Activated T-helper 17 cell treated with anti-CD3 and anti-CD28 coated beads, Interleukin-2, amount 50 U/mL, for 72 hours (primary cell): ENCODE results near the gene NPW. TPM values are rescaled to one million over a fixed set of nuclear protein-coding genes. Genes with fewer than 3 reads are reported as not detected.
"Not testable (repeated sequence)": the region's sequence is repeated elsewhere in the genome, so short reads cannot be mapped to it uniquely, and the experiment has no call there.

ENCODE experiments used
- ATAC-seq: fragments of 150-1000 bp; cut with Tn5 transposase; replicated peaks from 2 replicates; pipeline ENCODE4 v1.10.0; 2021; ENCODE audit warnings: mild to moderate bottlenecking, moderate library complexity
- H3K27ac Mint-ChIP-seq: one replicate; pipeline ENCODE4 v1.8.0; 2022; ENCODE audit warnings: mixed read lengths
- H3K27me3 Mint-ChIP-seq: one replicate; pipeline ENCODE4 v1.8.0; 2022; ENCODE audit warnings: mixed read lengths
- H3K36me3 Mint-ChIP-seq: one replicate; pipeline ENCODE4 v1.8.0; 2022; ENCODE audit warnings: low read depth, mild to moderate bottlenecking, mixed read lengths
- H3K4me1 Mint-ChIP-seq: one replicate; pipeline ENCODE4 v1.8.0; 2022; ENCODE audit warnings: mixed read lengths
- H3K4me3 Mint-ChIP-seq: one replicate; pipeline ENCODE4 v1.8.0; 2022; ENCODE audit warnings: mild to moderate bottlenecking, mixed read lengths
- H3K9me3 Mint-ChIP-seq: one replicate; pipeline ENCODE4 v1.8.0; 2022; ENCODE audit warnings: mixed read lengths
- total RNA-seq, 2 donors: library from RNA; stranded (reverse); gene quantifications; one replicate each; pipeline ENCODE4 v1.2.3, GENCODE V29; 2022

NPW gene
- total RNA-seq, 2 donors from 2014 or later = 2.8 TPM; not detected in 1

DNA sequence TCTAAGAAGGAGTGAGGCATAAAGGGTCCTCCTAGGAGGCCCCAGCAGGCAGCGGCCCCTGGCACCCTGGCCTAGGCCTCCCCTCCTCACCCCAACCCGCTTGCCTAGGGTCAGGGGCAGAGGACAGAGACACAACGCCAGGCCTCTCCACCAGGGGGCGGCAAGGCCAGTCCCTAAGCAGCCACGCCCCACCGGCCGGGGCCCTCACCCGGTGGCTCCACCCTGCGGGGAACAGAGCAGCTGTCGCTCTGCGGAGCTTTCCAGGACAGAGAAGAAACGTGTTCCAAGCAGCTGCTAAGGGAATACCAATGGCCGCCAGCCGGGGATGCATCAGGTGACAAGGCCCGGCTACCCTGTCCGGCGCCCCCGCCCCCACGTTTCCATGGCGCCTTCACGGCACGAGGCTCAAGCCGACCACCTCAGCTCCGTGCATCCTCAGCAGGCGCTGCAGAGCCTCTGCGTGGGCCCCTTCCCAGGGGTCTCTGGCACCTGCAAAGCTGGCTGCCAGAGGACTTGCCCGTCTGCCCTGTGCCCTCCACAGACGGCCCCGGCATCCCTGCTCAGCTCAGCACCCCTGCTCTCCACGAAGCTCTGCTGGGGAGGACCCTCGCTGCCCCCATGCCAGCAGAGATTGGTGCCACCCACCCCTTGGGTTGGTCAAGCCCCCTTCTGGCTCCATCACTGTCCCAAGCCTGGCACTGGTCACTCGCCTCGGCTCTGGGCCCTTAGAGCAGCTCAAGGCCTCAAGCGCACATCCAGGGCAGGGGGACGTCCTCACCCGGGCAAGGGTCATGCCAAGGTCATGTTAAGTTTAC, 15.6 kb upstream of the NPW start:
- peaks cover 45% of the 10 kb centered on the region for H3K36me3 Mint-ChIP-seq
- no peak overlapping the region for H3K27ac Mint-ChIP-seq
- no peaks in the 10 kb centered on the region for H3K27me3 Mint-ChIP-seq
- ATAC-seq = peak; percentile 95
- no peak overlapping the region for H3K4me3 Mint-ChIP-seq
- no peaks in the 10 kb centered on the region for H3K9me3 Mint-ChIP-seq
- peaks cover 20% of the 10 kb centered on the region for H3K4me1 Mint-ChIP-seq

DNA sequence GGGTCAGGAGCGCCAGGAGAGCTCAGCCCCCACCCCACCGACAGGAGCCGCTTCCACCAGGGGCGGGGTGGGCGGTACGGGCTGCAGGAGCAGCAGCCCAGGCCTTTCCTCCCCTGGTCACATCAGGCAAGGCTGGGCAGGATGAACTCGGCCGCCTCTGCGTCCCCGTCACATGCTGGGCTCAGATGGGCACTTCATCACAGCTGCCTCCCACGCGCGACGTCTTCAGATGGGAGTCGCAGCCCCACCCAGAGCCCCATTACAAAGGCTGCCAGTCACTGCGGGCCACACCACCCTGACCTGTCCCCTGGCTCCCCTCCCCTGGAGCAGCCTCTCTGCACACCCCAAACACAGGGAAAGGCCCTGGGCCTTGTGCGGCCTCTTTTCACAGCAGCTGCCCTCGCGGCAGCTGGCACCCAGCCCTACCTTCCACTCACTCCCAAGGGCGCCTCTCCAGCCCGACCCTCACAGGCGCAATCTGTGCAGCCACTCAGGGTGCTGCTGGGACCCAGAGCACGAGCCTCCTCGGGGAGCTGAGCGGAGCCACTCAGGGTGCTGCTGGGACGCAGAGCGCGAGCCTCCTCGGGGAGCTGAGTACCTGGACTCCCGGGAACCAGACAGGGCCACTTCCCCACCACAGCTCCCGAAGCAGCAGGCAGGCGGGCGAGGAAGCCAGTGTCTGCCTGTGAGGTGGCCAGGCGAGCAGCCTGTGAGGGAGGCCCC, 14.6 kb upstream of the NPW start:
- Mint-ChIP-seq H3K4me1 (peaks cover 20% of the 10 kb centered on the region), H3K27ac (no peak overlapping the region), H3K9me3 (no peaks in the 10 kb centered on the region), H3K4me3 (no peak overlapping the region), H3K27me3 (no peaks in the 10 kb centered on the region), H3K36me3 (peaks cover 45% of the 10 kb centered on the region)
- ATAC-seq = no peak

- Mint-ChIP-seq H3K9me3 (no peaks in the 10 kb centered on the region), H3K4me1 (peaks cover 20% of the 10 kb centered on the region), H3K27ac (peak overlapping the region; percentile 52), H3K27me3 (no peaks in the 10 kb centered on the region), H3K4me3 (no peak overlapping the region), H3K36me3 (peaks cover 41% of the 10 kb centered on the region)
- ATAC-seq = no peak
Measured at GRCh38 chr16:2005646-2006045, 13.9 kb upstream of the NPW start.

DNA sequence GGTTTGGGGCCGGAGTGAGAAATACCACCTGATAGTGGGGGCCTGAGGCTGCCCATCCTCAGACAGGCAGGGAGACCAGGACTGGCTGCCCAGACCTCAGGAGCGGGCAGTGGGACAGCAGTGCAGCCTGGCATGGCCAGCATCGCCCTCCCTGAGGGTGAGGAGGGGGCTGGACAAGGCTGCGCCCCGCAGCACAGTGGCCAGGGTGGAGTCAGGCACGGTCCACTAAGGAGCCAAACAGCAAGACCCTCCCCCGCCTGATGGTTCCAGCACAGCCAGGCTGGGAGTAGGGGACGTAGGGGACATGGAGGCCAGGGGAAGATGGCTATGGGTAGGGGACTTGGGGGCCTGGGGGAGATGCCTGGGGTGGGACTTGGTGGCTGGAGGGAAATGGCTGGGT, 13.3 kb upstream of the NPW start:
- no peaks in the 10 kb centered on the region for H3K9me3 Mint-ChIP-seq
- peak overlapping the region; percentile 91 for H3K4me3 Mint-ChIP-seq
- H3K4me1 Mint-ChIP-seq = peaks cover 20% of the 10 kb centered on the region
- H3K36me3 Mint-ChIP-seq = peaks cover 34% of the 10 kb centered on the region
- no peaks in the 10 kb centered on the region for H3K27me3 Mint-ChIP-seq
- H3K27ac Mint-ChIP-seq = peak overlapping the region; percentile 52
- ATAC-seq = no peak

GRCh38 chr16:2007081-2007836, 12.3 kb upstream of the NPW start:
- H3K27me3 Mint-ChIP-seq = no peaks in the 10 kb centered on the region
- no peak for ATAC-seq
- peak overlapping the region; percentile 93 for H3K27ac Mint-ChIP-seq
- peaks cover 27% of the 10 kb centered on the region for H3K36me3 Mint-ChIP-seq
- peak overlapping the region; percentile 91 for H3K4me3 Mint-ChIP-seq
- no peaks in the 10 kb centered on the region for H3K9me3 Mint-ChIP-seq
- peaks cover 20% of the 10 kb centered on the region for H3K4me1 Mint-ChIP-seq

- Mint-ChIP-seq H3K9me3 (no peaks in the 10 kb centered on the region), H3K36me3 (peaks cover 23% of the 10 kb centered on the region), H3K27ac (peak overlapping the region; percentile 93), H3K4me3 (peak overlapping the region; percentile 91), H3K27me3 (no peaks in the 10 kb centered on the region), H3K4me1 (peaks cover 20% of the 10 kb centered on the region)
- no peak for ATAC-seq
Measured at GRCh38 chr16:2008009-2008526, 11.5 kb upstream of the NPW start.

DNA sequence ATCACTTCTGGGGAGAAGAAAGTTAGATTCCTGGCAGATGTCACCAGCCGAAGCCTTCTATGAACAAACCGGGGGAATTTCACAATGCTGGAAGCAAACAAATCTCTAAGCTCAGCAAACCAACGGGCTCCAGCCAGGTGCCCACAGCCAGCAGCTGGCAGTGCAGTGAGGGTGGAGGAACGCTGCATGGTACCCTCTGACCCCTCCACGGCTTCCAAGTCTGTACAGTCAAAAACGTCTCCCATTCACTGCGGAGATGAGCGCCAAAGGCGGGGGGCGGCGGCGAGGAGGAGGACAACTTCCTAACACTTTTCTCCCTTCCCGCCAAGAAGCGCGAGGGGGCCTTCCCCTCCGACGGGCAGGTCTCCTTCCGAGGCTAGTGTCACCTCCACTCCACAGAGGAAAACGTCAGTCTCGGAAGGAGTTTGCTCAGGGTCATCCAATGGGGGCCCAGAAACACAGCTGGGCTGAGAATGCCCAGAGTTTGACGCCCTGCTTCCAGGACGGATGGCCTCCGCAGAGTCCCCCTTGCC, 10.9 kb upstream of the NPW start:
- H3K4me1 Mint-ChIP-seq = peaks cover 20% of the 10 kb centered on the region
- no peaks in the 10 kb centered on the region for H3K9me3 Mint-ChIP-seq
- peak overlapping the region; percentile 91 for H3K4me3 Mint-ChIP-seq
- ATAC-seq = no peak
- H3K27me3 Mint-ChIP-seq = no peaks in the 10 kb centered on the region
- peak overlapping the region; percentile 93 for H3K27ac Mint-ChIP-seq
- peaks cover 23% of the 10 kb centered on the region for H3K36me3 Mint-ChIP-seq

DNA sequence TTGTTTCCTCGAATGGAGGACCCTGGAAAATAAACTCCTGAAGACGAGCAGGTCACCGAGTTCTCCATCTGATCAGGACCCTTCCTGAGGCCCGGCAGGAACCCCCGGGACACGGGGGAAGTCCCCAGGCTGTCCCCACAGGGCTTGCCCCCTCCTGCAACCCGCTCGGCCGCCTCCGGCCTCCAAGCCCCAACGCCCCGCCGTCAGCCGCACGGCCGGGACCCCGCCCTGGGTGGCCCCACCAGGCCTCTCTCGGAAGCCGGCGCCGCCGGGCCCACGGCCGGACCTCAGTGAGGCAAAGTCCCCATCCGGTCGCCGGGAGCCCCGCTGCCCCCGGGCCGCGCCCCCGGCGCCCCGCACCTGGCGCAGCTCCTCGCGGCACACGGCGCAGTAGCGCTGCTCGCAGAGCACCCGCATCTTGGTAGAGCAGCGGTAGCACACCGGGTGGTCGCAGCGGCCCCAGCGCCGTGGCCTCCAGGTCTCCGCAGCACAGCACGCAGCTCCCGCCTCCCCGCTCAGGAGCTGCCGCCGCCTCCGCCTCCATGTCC, 10.3 kb upstream of the NPW start:
- H3K9me3 Mint-ChIP-seq = no peaks in the 10 kb centered on the region

DNA sequence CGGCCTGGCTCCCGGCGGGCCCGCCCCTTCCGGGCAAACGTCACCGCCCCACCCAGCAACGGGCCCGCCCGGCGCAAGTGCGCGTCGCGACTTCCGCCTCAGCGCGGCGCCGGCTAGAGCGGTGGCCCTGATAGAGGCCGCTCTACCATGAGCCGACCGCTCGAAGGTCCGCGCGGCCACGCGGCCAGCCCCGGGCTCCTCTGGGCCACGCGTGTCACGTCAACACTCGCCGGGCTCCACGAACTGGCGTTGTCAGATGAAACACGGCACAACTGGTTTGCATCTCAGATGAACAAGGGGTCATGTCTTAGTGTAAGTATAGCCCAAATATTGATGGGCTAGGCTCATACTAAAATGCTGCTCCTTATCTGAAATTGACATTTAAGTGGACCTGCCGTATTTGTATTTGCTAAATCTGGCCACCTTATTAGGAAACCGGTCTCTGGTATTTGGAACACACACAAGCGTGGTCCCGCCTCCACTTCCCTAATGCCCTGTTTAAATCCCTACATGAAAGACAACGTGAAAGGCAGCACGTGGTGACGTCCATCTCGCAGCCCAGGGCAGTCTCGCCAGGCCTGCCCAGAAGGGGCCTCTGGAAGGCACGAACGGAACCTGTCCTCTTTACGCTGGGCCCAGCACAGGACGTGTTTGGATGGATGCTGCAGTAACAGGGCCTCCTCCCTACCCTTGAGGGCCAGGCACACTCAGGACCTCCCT, 9.6 kb upstream of the NPW start, which contains the start of gene ZNF598:
ZNF598 (minus strand) TSS at position 31 of the 720 bp plus-strand sequence.
- peak; percentile 99 for ATAC-seq
- peak within 1 kb of the TSS; percentile 93 for H3K27ac Mint-ChIP-seq
- H3K36me3 Mint-ChIP-seq = peaks cover 23% of the 10 kb centered on the region
- H3K4me3 Mint-ChIP-seq = peak within 1 kb of the TSS; percentile 94
- peaks cover 20% of the 10 kb centered on the region for H3K4me1 Mint-ChIP-seq
- no peaks in the 10 kb centered on the region for H3K9me3 Mint-ChIP-seq
- H3K27me3 Mint-ChIP-seq = no peaks in the 10 kb centered on the region

More for the DNA sequence above, 10.3 kb upstream of the NPW start:
- peaks cover 20% of the 10 kb centered on the region for H3K4me1 Mint-ChIP-seq
- peak overlapping the region; percentile 93 for H3K27ac Mint-ChIP-seq
- H3K36me3 Mint-ChIP-seq = peaks cover 23% of the 10 kb centered on the region
- ATAC-seq = peak; percentile 37
- H3K4me3 Mint-ChIP-seq = peak overlapping the region; percentile 91
- H3K27me3 Mint-ChIP-seq = no peaks in the 10 kb centered on the region

- H3K4me3 Mint-ChIP-seq, H3K27me3 Mint-ChIP-seq, H3K27ac Mint-ChIP-seq, ATAC-seq, H3K9me3 Mint-ChIP-seq: not testable (repeated sequence)
- peaks cover 14% of the 10 kb centered on the region for H3K4me1 Mint-ChIP-seq
- H3K36me3 Mint-ChIP-seq = peaks cover 20% of the 10 kb centered on the region
Measured at GRCh38 chr16:2011726-2012125, 7.9 kb upstream of the NPW start.

DNA sequence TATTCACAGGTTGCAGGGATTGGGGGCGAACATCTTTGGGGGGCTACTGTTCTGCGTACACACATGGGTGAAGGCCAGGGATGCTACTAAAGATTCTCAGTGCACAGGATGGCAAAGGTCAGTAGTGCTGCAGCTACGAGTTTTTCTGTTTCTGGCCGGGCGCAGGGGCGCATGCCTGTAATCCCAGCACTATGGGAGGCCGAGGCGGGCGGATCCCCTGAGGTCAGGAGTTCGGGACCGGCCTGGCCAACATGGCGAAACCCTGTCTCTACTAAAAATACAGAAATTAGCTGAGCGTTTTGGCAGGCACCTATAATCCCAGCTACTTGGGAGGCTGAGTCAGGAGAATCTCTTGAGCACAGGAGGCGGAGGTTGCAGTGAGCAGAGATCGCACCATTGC, 6.1 kb upstream of the NPW start:
- no peaks in the 10 kb centered on the region for H3K9me3 Mint-ChIP-seq
- no peaks in the 10 kb centered on the region for H3K27me3 Mint-ChIP-seq
- no peak overlapping the region for H3K4me3 Mint-ChIP-seq
- peaks cover 3% of the 10 kb centered on the region for H3K4me1 Mint-ChIP-seq
- no peak for ATAC-seq
- no peak overlapping the region for H3K27ac Mint-ChIP-seq
- peaks cover 5% of the 10 kb centered on the region for H3K36me3 Mint-ChIP-seq

- H3K27ac Mint-ChIP-seq = no peak overlapping the region
- no peaks in the 10 kb centered on the region for H3K9me3 Mint-ChIP-seq
- H3K4me3 Mint-ChIP-seq = no peak overlapping the region
- H3K4me1 Mint-ChIP-seq = no peaks in the 10 kb centered on the region
- no peaks in the 10 kb centered on the region for H3K36me3 Mint-ChIP-seq
- ATAC-seq = no peak
- H3K27me3 Mint-ChIP-seq = peaks cover 4% of the 10 kb centered on the region
Measured at GRCh38 chr16:2015117-2015946, 4.3 kb upstream of the NPW start.

GRCh38 chr16:2015947-2016208, 3.7 kb upstream of the NPW start:
- Mint-ChIP-seq H3K27me3 (peaks cover 4% of the 10 kb centered on the region), H3K4me1 (no peaks in the 10 kb centered on the region), H3K9me3 (no peaks in the 10 kb centered on the region), H3K27ac (no peak overlapping the region), H3K4me3 (no peak overlapping the region), H3K36me3 (no peaks in the 10 kb centered on the region)
- ATAC-seq = no peak
